GM19193 (cell line): ENCODE results near the gene UCK2.

Experiments
- POLR2A ChIP-seq: IDR thresholded peaks from 4 replicates; pipeline ENCODE4 v1.6.1; 2011; ENCODE audit not compliant: insufficient read depth, insufficient read length; ENCODE audit errors: extremely low read depth

The UCK2 gene

DNA sequence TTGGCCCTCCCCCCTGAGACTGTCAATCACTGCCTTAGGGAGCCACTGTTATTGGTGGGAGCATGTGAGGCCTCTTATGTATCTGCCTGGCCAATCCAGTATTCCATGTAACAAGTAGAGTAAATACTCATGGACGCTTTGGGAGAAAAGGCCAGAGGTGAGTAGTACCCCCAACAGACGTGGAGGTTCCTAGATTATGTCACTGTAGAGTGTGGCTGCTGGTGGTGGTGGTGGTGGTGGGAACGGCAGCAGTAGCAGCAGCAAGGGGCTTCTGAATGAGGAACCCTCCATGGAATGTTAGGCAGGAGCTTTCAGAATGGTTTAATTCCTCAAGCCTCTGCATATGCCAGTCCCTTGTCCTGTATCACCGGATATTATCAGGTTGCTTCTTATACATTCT is 118.5 kb downstream of the UCK2 start:
- no peak for TF ChIP-seq POLR2A

DNA sequence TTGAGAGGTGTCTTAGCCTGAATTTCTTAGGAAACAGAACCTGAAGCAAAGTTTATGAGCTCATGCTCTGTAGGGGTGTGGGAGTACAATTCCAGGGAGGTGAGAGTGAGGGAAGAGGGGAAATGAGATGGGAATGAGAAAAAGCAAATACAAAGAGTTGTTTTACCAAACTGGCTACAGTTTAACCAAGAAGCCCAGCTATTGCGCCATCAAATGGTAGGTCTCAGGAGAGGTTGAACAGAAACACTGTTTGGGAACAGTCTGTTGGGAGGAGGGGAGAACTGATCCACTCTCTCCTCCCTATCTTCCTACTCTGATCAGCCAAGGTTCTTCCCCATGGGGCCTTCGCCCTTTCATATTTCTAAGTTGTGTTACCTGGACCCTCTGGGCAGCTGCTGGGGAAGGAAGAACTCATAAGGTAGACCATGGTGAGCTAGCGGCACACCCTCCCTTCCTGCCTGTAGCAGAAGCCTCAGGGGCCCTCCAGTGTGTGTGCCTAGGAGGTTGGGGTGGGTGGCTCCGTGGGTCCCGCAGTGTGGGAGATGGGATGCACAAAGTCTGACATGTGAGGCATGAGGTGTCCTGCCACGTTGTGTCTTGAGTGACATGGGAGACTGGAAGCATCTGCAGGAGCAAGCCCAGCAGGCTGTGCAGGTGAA is 120.5 kb downstream of the UCK2 start:
- no peak for TF ChIP-seq POLR2A

DNA sequence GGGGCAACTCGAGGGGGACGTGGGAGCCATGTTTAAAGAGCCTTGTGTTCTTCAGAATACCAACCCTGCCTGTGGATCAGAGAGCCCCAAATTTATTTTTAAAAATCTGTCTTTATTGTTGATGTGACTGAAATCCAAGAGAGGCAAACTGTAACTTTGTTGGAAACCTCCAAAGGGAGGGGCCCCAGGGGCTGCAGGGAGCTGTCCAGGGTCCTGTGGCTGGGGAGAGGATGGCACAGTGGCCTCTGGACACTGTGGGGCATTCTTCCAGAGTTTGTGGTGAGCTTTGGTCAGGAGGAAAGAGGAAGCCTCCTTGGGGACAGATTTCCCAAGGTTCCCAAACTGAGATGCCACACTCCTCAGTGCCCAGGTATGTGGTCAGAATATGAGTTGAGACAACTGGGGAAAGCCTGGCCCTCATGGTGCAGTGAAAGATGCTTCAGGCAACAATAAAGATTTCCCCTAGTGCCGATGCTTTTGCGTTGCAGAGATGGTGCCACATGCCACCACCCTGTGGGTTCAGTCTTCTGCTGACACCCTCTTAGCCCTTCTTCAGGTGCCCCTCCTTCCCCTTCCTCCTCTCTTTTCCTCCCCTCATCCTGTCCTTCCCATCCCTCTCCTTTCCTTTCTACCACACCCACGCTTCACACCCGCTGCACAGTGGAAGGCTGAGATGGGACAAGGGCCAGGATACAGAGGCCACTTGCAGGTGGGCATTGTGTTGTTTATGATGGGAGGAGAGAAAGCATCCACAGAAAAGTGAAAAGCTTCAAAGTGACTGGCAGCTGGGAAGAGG is 122.1 kb downstream of the UCK2 start:
- TF ChIP-seq POLR2A, result no peak

DNA sequence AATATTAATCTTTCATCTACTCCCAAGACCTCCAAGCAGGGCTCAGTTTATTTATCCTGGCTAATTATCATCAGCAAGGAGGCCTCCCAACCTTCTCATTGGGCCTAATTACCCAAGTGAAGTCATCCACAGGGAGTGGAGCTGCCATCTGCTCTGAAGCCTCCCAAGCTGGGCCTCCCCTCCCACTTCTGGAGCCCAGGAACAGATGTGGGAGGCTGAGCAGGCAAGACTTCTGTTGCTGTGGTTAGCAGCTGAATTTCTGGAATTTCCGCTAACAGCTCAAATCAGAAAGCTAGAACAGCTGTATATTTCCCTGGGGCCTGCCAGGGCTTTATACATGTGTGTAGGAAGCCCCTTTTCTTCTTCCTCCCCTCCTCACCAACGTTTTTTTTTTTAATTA is 127.5 kb downstream of the UCK2 start:
- no peak for TF ChIP-seq POLR2A

DNA sequence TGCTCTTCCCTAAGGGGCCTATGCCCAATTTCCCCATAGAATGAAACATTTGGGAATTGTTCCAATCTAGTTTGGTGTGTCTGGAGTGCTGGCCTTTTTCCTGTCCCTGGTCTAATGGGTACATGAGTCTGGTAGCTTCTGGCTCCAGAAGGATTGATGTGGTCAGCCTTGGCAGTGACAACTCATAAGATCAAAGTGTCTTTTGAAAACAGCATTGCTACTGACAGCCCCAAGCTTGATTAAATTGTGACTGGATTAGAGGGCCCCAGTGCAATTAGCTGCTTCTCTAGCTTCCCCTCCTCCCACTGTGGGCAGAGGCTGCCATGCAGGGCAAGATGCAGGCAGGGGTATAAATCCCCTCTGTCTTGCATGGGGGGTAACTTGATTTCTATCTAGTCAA is 130.9 kb downstream of the UCK2 start:
- TF ChIP-seq POLR2A, result no peak

DNA sequence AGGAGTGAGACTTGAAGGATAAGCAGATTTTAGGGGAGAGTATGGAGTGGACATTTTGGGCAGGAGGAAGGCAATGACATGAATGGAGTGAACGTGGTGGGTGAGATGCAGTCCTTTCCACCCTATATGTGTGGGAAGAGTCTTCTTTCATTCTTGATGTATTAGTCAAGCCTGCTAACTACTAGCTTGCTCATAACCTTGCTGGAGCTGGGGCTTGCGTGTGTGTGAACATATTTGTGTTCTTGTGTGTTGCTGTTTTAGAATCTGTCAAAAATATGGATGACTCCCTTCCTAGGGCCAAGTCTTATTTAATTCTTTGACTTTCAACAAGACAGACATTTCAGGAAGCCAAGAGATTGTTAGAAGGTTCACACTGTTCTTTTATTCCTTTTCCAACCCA is 132.7 kb downstream of the UCK2 start:
- TF ChIP-seq POLR2A, result no peak

DNA sequence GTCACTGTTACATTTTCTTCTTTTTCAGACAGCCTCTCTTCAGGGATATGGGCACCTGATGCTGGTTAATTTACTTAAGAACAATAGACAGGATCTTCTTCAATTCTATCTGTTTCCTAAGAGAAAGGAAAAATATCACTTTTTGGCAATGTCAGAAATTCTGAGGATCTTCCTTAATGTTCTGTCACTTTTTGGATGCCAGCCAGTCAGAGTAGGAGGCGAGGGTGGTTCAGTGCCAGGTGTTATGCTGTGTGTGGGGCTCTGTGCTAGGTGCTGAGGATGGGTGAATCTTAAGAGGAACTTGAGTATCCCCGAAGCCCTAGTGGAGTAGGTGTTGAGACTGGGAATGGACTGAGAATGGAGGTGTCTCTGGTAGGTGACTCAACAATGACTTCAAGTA is 133.5 kb downstream of the UCK2 start:
- TF ChIP-seq POLR2A, result no peak
